Measurements from ENCODE around the gene SCAPER.
A peak's percentile ranks its signal among the peaks of the same experiment; 100 is the strongest.
"Not testable (repeated sequence)": the region's sequence is repeated elsewhere in the genome, so short reads cannot be mapped to it uniquely, and the experiment has no call there.

The SCAPER gene

GRCh38 chr15:76687592-76687991, 217.5 kb downstream of the SCAPER start:
- DNase-seq (ENCODE audit: insufficient read length, low spot score); FAIRE-seq: not testable (repeated sequence)

- FAIRE-seq: no peak
- DNase-seq (ENCODE audit: insufficient read length, low spot score): no peak
Measured at GRCh38 chr15:76684002-76684401, 221.1 kb downstream of the SCAPER start.

- FAIRE-seq (no peak), DNase-seq (ENCODE audit: insufficient read length, low spot score) (no peak)
Measured at GRCh38 chr15:76682833-76683232, 222.3 kb downstream of the SCAPER start.

GRCh38 chr15:76682259-76682658, 222.9 kb downstream of the SCAPER start:
- DNase-seq (ENCODE audit: insufficient read length, low spot score): no peak
- FAIRE-seq: no peak

GRCh38 chr15:76678766-76679165, 226.4 kb downstream of the SCAPER start:
- DNase-seq (ENCODE audit: insufficient read length, low spot score) (no peak), FAIRE-seq (no peak)

GRCh38 chr15:76674883-76675282, 230.3 kb downstream of the SCAPER start:
- no peak for FAIRE-seq
- peak; percentile 5 for DNase-seq (ENCODE audit: insufficient read length, low spot score)

GRCh38 chr15:76669521-76670207, 235.5 kb downstream of the SCAPER start:
- no peak for FAIRE-seq
- DNase-seq (ENCODE audit: insufficient read length, low spot score): no peak

GRCh38 chr15:76668900-76669299, 236.2 kb downstream of the SCAPER start:
- no peak for DNase-seq (ENCODE audit: insufficient read length, low spot score)
- FAIRE-seq: no peak

GRCh38 chr15:76667943-76668715, 237.0 kb downstream of the SCAPER start:
- no peak for DNase-seq (ENCODE audit: insufficient read length, low spot score)
- no peak for FAIRE-seq

GRCh38 chr15:76664895-76665294, 240.2 kb downstream of the SCAPER start:
- FAIRE-seq (no peak), DNase-seq (ENCODE audit: insufficient read length, low spot score) (no peak)

GRCh38 chr15:76664411-76664810, 240.7 kb downstream of the SCAPER start:
- DNase-seq (ENCODE audit: insufficient read length, low spot score): no peak
- FAIRE-seq: no peak

GRCh38 chr15:76663529-76663928, 241.6 kb downstream of the SCAPER start:
- DNase-seq (ENCODE audit: insufficient read length, low spot score) (no peak), FAIRE-seq (no peak)

- FAIRE-seq: no peak
Measured at GRCh38 chr15:76648732-76649444, 256.3 kb downstream of the SCAPER start.

GRCh38 chr15:76647612-76648011, 257.5 kb downstream of the SCAPER start:
- DNase-seq (ENCODE audit: insufficient read length, low spot score) (no peak), FAIRE-seq (no peak)

More at GRCh38 chr15:76648732-76649444, 256.3 kb downstream of the SCAPER start:
- no peak for DNase-seq (ENCODE audit: insufficient read length, low spot score)

- no peak for FAIRE-seq
- no peak for DNase-seq (ENCODE audit: insufficient read length, low spot score)
Measured at GRCh38 chr15:76644646-76645045, 260.5 kb downstream of the SCAPER start.

GRCh38 chr15:76642671-76643070, 262.5 kb downstream of the SCAPER start:
- DNase-seq (ENCODE audit: insufficient read length, low spot score): no peak
- no peak for FAIRE-seq

GRCh38 chr15:76637166-76637565, 268.0 kb downstream of the SCAPER start:
- DNase-seq (ENCODE audit: insufficient read length, low spot score) (no peak), FAIRE-seq (no peak)

GRCh38 chr15:76636059-76636458, 269.1 kb downstream of the SCAPER start:
- FAIRE-seq: no peak
- no peak for DNase-seq (ENCODE audit: insufficient read length, low spot score)

- no peak for FAIRE-seq
Measured at GRCh38 chr15:76626611-76627010, 278.5 kb downstream of the SCAPER start.

GRCh38 chr15:76625267-76625666, 279.9 kb downstream of the SCAPER start:
- no peak for DNase-seq (ENCODE audit: insufficient read length, low spot score)
- no peak for FAIRE-seq

More at GRCh38 chr15:76626611-76627010, 278.5 kb downstream of the SCAPER start:
- DNase-seq (ENCODE audit: insufficient read length, low spot score): no peak

GRCh38 chr15:76614725-76615124, 290.4 kb downstream of the SCAPER start:
- DNase-seq (ENCODE audit: insufficient read length, low spot score) (no peak), FAIRE-seq (no peak)

Measured in HTR-8/SVneo (cell line).